HG03196 (cell line): ENCODE measurements around the gene CCBE1.

Experiments used
- ATAC-seq: cut with Tn5 transposase; IDR thresholded peaks from one replicate; pipeline ENCODE4 v1.9.1; 2021; ENCODE audit not compliant: unreplicated experiment

The CCBE1 gene

GRCh38 chr18:59623456-59624368 is 73.5 kb downstream of the CCBE1 start:
- no peak for ATAC-seq

GRCh38 chr18:59621027-59621426 is 76.2 kb downstream of the CCBE1 start:
- no peak for ATAC-seq

GRCh38 chr18:59620381-59620780 is 76.8 kb downstream of the CCBE1 start:
- ATAC-seq, result no peak

- no peak for ATAC-seq
Measured at GRCh38 chr18:59619816-59620215, 77.4 kb downstream of the CCBE1 start.

GRCh38 chr18:59617468-59617932 is 79.7 kb downstream of the CCBE1 start:
- ATAC-seq, result no peak

GRCh38 chr18:59616501-59616900 is 80.7 kb downstream of the CCBE1 start:
- no peak for ATAC-seq

GRCh38 chr18:59613903-59614302 is 83.3 kb downstream of the CCBE1 start:
- no peak for ATAC-seq

GRCh38 chr18:59612381-59612780 is 84.8 kb downstream of the CCBE1 start:
- no peak for ATAC-seq

GRCh38 chr18:59610546-59611140 is 86.6 kb downstream of the CCBE1 start:
- ATAC-seq, result no peak

- no peak for ATAC-seq
Measured at GRCh38 chr18:59609654-59610053, 87.6 kb downstream of the CCBE1 start.

- ATAC-seq, result no peak
Measured at GRCh38 chr18:59607471-59607870, 89.8 kb downstream of the CCBE1 start.

GRCh38 chr18:59607078-59607379 is 90.2 kb downstream of the CCBE1 start:
- no peak for ATAC-seq

- no peak for ATAC-seq
Measured at GRCh38 chr18:59606193-59607077, 90.8 kb downstream of the CCBE1 start.

GRCh38 chr18:59605633-59606192 is 91.5 kb downstream of the CCBE1 start:
- ATAC-seq, result no peak

GRCh38 chr18:59604877-59605276 is 92.3 kb downstream of the CCBE1 start:
- no peak for ATAC-seq

- ATAC-seq, result no peak
Measured at GRCh38 chr18:59597049-59597448, 100.2 kb downstream of the CCBE1 start.

- ATAC-seq, result no peak
Measured at GRCh38 chr18:59593291-59593717, 103.9 kb downstream of the CCBE1 start.

GRCh38 chr18:59592624-59593023 is 104.6 kb downstream of the CCBE1 start:
- ATAC-seq, result no peak

- ATAC-seq, result no peak
Measured at GRCh38 chr18:59582395-59582794, 114.8 kb downstream of the CCBE1 start.

GRCh38 chr18:59579509-59579908 is 117.7 kb downstream of the CCBE1 start:
- no peak for ATAC-seq

GRCh38 chr18:59577386-59577655 is 119.9 kb downstream of the CCBE1 start:
- ATAC-seq, result no peak
